ENCODE data around the gene KRTAP10-3. TPM values are rescaled to one million over a fixed set of nuclear protein-coding genes. Genes with fewer than 3 reads are reported as not detected.

The KRTAP10-3 gene
- polyA plus RNA-seq, 2 of the 4 experiments (the other 2 are of a cell fraction), result not detected

DNA sequence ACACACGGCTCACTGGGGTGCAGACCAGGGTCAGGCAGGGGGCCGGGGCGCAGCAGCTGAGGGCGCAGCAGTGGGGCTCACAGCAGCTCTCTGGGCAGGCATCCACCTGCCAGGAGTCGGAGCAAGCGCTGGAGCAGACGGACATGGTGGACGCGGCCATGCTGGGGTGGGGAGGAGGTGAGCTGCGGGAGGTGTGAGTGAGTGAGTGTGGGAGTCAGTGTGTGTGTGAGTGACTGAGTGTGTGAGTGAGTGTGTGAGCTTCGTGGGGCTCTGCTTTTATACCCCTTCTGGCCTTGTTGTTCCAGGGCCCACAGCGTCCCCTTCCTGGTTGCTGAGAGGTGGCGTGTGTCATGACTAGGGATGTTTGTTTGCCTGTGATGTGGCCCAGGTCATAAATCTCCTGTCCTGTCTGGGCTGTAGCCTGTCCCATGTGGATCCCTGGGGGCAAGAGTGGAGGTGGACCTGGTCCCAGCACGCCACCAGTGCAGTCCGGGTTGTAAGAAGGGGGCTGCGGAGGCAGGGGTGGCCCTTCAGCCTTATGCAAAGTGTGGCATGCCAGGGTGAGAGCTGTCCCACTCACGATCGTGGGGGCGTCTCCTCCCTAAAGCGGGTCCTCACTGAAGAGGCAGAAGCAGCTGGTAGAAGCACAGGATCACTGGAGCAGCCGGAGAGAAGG is 18.5 kb downstream of the KRTAP10-3 start, which contains the start of gene KRTAP10-1:
TSS of gene KRTAP10-1 (minus strand) at position 205 of the 676 bp plus-strand sequence. CDS start at position 160, 45 bp downstream.
- Histone ChIP-seq H3K27ac (no peak within 1 kb of the TSS), H3K9me3 (peaks cover 15% of the 10 kb centered on the region; the same call in 2 of the 3 replicates), H3K4me1 (no peaks in the 10 kb centered on the region), H3K4me2 (no peak within 1 kb of the TSS), H3K4me3 (no peak within 1 kb of the TSS)
- 60% methylated on average over 14 of the region's 21 CpGs for WGBS (ENCODE audit: missing lambda C conversion rate)
- TF ChIP-seq ZSCAN20 (CRISPR knock-in tag; IDR thresholded peaks at IDR 0.05) (no peak), FOSL2 (IDR thresholded peaks at IDR 0.05) (no peak), FOSL2 (CRISPR knock-in tag; IDR thresholded peaks at IDR 0.05) (no peak), ZFP36 (IDR thresholded peaks at IDR 0.05; ENCODE audit: borderline replicate concordance, partially characterized antibody) (no peak), HOXB5 (CRISPR knock-in tag; IDR thresholded peaks at IDR 0.05) (no peak), NPAS2 (CRISPR knock-in tag; IDR thresholded peaks at IDR 0.05; ENCODE audit: borderline replicate concordance) (no peak), MAZ (IDR thresholded peaks at IDR 0.05; ENCODE audit: borderline replicate concordance, low read depth, low read length) (no peak), TP53 (CRISPR knock-in tag; IDR thresholded peaks at IDR 0.05) (no peak), FOSB (CRISPR knock-in tag; IDR thresholded peaks at IDR 0.05) (no peak)
- TF ChIP-seq, protein P1, sequence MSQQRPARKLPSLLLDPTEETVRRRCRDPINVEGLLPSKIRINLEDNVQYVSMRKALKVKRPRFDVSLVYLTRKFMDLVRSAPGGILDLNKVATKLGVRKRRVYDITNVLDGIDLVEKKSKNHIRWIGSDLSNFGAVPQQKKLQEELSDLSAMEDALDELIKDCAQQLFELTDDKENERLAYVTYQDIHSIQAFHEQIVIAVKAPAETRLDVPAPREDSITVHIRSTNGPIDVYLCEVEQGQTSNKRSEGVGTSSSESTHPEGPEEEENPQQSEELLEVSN (IDR thresholded peaks at IDR 0.05; ENCODE audit: borderline replicate concordance, low read depth), result no peak
- ChIA-PET POLR2A (no interaction called here), CTCF (no interaction called here)
- ATAC-seq (no peak), FAIRE-seq (no peak), DNase-seq (ENCODE audit: low read depth in 1 of 2, low spot score in 1 of 2) (no peak)

DNA sequence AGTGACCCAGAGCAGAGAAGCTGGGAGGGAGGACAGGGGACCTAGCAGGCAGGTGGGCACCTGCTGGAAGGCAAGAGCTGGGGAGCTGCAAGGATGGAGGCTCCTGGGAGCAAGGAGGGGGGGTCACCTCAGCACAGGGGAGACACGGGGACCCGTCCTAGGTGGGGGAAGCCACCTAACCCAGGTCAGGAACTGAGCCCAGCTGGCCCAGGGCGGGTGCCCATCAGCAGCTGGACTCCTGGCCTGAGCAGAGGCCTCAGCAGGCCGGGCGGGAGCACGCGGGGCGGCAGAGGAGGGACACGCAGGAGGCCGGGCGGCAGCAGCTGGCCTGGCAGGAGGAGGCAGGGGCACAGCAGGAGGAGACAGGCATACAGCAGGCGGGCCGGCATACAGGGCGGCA is 19.5 kb downstream of the KRTAP10-3 start:
- DNase-seq (ENCODE audit: low read depth in 1 of 2, low spot score in 1 of 2) (no peak), FAIRE-seq (no peak), ATAC-seq (no peak)
- H3K9me3 ChIP-seq, result peaks cover 15% of the 10 kb centered on the region; the same call in 2 of the 3 replicates
- no peak overlapping the region for H3K4me3 ChIP-seq
- H3K4me1 ChIP-seq, result no peaks in the 10 kb centered on the region
- no peak overlapping the region for H3K4me2 ChIP-seq
- TF ChIP-seq HOXB5 (CRISPR knock-in tag; IDR thresholded peaks at IDR 0.05), result no peak
- WGBS (ENCODE audit: missing lambda C conversion rate), result no CpG with 5 or more reads among the region's 14 CpGs
- ChIA-PET POLR2A (no interaction called here), CTCF (interaction anchor here (1.0 kb wide), 1 partner anchor 28 kb away, joined by 3 read pairs; no protein-coding TSS in a partner anchor)
- no peak overlapping the region for H3K27ac ChIP-seq

DNA sequence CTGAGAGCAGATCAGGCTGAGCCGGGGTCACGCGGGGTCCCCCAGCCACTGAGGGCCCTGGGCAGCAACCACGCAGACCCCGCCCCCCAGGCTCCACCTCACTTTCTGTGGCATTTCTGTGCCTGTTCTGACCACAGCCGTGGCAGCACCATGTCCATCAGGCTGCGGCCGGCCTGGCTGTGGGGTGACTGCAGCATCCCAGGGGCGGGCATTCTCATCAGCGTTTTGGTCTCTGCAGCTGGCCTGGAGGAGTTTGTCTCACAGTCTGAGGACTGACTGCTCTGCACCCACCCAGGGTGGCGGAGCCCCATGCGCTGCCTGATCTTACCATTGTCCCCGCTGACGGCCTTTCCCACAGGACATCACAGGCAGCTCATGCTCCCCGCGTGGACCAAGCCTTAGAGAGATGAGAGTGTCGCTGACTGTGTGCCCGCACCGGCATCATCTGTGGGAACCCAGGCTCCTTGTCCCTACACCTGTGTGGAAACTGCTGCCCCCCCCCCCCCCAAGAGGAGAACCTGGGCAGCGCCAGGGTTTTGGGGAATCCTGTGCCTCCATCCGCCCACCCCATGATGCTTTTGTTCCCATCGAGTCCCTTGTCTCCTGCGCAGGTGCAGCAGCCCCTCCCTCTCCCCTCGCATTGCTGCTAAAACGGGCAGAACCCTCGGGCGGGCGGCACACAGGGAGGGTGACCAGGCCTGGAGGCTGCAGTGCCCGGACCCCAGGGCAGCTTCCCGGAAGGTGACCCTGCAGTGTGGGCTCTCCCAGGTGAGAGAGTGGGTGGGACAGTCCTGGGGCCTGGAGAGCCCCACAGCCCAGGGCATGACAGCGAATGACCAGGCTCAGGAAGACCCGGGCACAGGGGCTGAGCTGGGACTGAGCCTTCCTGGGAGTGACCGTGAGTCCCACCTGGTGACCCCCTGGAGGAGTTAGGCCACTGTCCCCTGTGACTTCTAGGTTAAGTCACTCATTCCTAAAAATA is 20.4 kb downstream of the KRTAP10-3 start:
- H3K4me3 ChIP-seq, result no peak overlapping the region
- CTCF ChIA-PET, result no interaction called here
- FAIRE-seq, result no peak
- no peak for ATAC-seq
- WGBS (ENCODE audit: missing lambda C conversion rate), result 74% methylated on average over 10 of the region's 33 CpGs
- H3K9me3 ChIP-seq, result peaks cover 14% of the 10 kb centered on the region; the same call in 2 of the 3 replicates
- POLR2A ChIA-PET, result no interaction called here
- TF ChIP-seq SMC3 (IDR thresholded peaks at IDR 0.05) (no peak), FOSB (CRISPR knock-in tag; IDR thresholded peaks at IDR 0.05) (no peak), RAD21 (conservative IDR thresholded peaks at IDR 0.05 in 1 of 2, IDR thresholded peaks at IDR 0.05 in 1 of 2) (no peak), MAZ (IDR thresholded peaks at IDR 0.05; ENCODE audit: borderline replicate concordance, low read depth, low read length) (no peak), RNF2 (IDR thresholded peaks at IDR 0.05; ENCODE audit: borderline replicate concordance, low read depth) (no peak)
- TF ChIP-seq, protein P2, sequence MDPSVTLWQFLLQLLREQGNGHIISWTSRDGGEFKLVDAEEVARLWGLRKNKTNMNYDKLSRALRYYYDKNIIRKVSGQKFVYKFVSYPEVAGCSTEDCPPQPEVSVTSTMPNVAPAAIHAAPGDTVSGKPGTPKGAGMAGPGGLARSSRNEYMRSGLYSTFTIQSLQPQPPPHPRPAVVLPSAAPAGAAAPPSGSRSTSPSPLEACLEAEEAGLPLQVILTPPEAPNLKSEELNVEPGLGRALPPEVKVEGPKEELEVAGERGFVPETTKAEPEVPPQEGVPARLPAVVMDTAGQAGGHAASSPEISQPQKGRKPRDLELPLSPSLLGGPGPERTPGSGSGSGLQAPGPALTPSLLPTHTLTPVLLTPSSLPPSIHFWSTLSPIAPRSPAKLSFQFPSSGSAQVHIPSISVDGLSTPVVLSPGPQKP (IDR thresholded peaks at IDR 0.05; ENCODE audit: low read depth, low read length), result no peak
- TF ChIP-seq, protein P3, sequence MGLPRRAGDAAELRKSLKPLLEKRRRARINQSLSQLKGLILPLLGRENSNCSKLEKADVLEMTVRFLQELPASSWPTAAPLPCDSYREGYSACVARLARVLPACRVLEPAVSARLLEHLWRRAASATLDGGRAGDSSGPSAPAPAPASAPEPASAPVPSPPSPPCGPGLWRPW (IDR thresholded peaks at IDR 0.05), result no peak
- TF ChIP-seq, protein P4, sequence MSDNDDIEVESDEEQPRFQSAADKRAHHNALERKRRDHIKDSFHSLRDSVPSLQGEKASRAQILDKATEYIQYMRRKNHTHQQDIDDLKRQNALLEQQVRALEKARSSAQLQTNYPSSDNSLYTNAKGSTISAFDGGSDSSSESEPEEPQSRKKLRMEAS (IDR thresholded peaks at IDR 0.05), result no peak
- no peak overlapping the region for H3K4me2 ChIP-seq
- no peaks in the 10 kb centered on the region for H3K4me1 ChIP-seq
- H3K27ac ChIP-seq, result no peak overlapping the region
- DNase-seq (ENCODE audit: low read depth in 1 of 2, low spot score in 1 of 2), result no peak

All from A549 (cell line).